ENCODE measurements around the gene GPS2.
"Not testable (repeated sequence)": the region's sequence is repeated elsewhere in the genome, so short reads cannot be mapped to it uniquely, and the experiment has no call there.

The GPS2 gene

GRCh38 chr17:7336240-7337175 is 21.3 kb upstream of the GPS2 start, which contains the start of gene ACAP1:
ACAP1 (plus strand) TSS chr17:7336529; CDS start chr17:7336735, 206 bp downstream.
- peak; percentile 92 to 93 for DNase-seq

DNA sequence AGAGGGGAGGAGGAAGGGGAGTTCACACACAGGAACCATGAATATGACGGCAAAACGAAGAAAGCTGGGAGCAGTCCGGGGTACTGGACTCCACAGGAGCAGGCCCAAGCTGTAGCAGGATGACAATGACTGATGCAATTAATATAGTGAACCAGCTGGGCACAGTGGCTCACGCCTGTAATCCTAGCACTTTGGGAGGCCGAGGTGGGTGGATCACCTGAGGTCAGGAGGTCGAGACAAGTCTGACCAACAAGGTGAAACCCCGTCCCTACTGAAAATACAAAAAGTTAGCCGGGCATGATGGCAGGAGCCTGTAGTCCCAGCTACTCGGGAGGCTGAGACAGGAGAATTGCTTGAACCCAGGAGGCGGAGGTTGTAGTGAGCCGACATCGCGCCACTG is 20.6 kb upstream of the GPS2 start:
- DNase-seq = not testable (repeated sequence)

- DNase-seq = no peak
These were observed 19.9 kb upstream of the GPS2 start for GRCh38 chr17:7334938-7335538.

- DNase-seq = peak; percentile 48 to 54
These were observed 17.5 kb upstream of the GPS2 start for GRCh38 chr17:7332600-7333069.

DNA sequence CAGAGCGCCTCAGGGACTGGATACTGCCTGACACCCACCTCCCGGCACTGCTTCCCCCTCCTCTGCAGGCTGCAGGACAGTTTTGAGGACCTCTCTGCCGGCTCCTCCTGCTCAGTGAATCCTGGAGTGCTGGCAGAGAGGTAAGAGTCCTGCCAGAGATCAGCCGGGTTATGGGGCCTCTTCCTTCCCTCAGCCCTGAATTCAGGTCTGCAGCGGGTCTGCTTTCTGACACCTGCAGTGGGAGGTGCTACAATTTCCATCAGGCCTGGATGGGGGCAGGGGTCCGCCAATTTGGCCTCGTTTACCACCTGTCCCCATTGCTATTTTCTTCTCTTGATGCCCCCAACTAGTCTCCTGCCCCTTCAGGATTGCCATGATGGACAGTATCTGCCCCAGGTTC is 17.0 kb upstream of the GPS2 start:
- DNase-seq = no peak

DNA sequence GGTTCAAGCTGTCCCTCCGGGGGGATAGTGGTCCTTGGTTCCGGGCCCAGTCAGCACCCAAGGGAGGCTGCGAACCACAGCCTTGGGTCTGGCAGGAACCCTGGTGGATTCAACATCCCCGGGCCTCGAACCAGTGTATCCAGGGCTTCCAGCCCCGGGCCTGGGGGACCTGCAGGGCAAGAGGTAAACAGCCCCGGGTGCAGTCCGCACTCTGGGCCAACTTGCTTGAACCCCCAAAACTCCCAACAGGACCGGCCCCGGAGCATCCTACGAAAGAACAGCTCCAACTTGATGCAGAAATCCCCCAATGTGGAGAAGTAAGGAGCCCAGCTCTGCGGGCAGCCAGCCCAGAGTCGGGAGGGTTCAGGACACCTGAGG is 15.5 kb upstream of the GPS2 start:
- no peak for DNase-seq

- peak; percentile 89 to 91 for DNase-seq
These were observed 15.0 kb upstream of the GPS2 start for GRCh38 chr17:7329997-7330637.

GRCh38 chr17:7329374-7329996 is 14.3 kb upstream of the GPS2 start:
- peak; percentile 98 for DNase-seq

DNA sequence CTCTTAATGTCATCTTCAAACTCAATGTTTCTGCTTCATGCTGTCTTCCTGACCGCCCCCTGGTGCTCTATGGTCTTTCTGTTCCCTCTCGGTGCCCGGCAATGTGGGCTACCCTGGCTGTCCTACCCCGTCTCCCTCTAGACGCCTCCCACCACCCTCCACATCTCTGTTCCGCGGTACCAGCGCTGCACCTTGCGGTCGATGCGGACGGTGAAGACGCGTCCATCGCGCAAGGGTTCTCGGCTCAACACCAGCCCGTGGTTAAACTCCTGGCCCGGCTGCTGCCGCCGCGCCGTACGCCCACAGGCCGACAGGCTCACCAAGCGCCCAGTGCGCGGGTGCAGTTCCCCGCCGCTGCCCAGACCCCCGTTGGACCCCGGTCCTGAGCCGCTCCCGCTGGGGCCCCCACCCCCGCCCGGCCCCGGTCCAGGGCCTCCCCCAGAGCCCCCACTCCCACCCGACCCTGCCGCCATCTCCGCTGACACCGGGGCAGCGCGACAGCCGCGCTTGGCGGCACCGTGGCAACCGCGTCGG is 13.7 kb upstream of the GPS2 start, which contains the start of gene NEURL4:
Gene NEURL4, minus strand, starts transcription at position 496 of the 534 bp plus-strand sequence. Its CDS starts 23 bp downstream, at position 473.
- DNase-seq = no peak

- no peak for DNase-seq
These were observed 12.8 kb upstream of the GPS2 start for GRCh38 chr17:7328009-7328408.

- DNase-seq = no peak
These were observed 12.3 kb upstream of the GPS2 start for GRCh38 chr17:7327501-7327900.

DNA sequence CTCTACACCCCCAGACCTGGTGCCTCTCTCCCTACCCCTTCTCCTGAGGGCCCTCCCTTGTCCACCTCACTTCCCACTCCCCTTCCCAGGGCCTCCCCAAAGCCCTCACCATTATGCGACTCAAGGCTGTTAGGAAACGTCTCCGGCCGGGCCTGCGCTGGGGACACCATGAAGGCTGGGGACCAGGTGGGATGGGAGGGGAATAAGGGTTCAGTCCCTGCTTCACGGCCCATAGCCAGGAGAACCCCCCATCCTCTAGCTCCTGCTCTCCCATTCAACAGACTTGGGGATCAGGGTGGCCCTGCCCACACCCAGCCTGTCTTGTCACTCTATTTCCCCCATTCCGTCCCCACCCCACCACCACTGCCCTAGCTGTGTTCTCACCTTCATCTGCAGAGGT is 11.9 kb upstream of the GPS2 start:
- DNase-seq = no peak

DNA sequence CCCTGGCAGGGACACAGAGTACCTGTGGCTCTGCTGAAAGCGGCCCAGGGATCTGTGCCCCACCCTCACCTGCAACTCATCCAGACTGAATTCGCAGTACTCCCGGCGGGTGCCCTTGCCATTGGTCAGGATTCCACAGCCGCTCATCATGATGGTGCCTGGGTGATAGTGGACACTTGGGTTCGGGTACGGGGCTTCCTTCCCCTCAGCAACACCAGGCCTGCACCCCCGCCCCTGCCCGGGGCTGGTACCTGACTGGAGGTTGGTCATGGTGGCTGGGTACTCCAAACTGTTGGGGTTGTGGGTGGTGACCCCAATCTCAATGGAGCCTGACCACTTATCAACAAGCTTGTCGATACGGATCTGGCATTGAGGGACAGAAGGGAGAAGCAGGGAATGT is 11.0 kb upstream of the GPS2 start:
- DNase-seq = no peak

GRCh38 chr17:7325031-7325528 is 9.9 kb upstream of the GPS2 start:
- DNase-seq = no peak

- no peak for DNase-seq
These were observed 9.2 kb upstream of the GPS2 start for GRCh38 chr17:7324438-7324779.

DNA sequence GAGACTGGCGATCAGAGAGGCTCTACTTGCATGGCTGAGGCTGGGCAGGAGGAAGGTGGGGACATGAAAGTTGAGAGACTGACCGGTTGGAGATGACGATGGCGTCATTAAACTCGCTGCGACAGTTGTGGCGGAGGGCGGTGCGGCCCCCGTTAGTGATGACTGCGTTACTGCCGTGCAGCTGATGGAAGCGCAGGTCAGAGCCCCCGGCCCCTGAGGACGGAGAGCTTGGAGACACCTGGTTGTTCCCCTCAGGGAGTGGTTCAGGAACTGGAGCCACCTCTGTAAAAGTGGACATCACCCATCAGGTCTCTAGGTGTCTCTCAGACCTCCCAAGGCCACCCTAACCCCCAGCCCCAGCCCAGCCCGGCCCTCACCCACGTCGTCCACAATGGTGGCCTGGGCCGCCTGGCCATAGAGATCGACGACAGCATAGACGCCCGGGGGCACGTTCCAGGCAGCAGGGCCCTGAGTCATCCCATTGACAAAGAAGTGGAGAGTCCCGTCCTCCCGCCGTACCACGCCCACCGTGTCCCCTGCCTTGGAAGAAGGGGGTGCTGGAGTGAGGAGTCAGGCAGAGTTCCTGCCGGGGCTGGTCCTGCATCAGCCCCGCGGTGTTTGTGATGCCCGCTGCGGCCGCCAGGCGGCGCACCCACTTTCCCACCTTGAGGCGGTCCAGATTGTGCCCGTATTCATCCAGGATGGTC is 8.7 kb upstream of the GPS2 start:
- peak; percentile 82 to 84 for DNase-seq

DNA sequence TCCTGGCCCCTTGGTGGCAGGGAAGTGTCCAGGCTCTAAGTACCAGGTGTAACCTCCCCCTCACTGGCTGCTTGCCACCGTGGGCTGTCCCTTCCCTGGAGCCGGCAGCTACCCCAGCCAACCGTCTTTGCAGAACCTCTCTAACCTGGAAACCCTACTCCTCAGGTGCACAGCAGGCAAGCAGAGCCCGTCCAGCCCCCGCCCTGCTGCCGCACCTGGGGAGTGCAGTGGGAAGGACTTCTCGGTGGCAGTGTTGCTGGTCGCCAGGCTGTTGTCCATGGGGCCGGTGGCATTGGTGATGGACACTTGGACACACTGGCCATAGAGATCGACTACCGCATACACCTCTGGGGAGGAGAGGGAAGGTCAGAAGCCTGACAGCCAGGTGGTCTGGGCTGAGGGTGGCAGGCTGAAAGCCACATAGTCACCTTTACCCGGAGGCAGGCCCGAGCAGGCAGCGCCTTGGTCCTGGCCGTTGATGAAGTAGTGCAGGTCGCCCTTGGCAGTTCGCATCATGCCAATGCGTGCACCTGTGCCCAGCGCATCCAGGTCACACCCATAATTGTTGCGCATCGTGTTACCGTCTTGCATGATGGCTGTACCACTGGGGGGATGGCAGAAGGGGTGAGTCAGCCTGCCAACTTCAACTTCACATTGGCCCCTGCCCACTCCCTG is 7.5 kb upstream of the GPS2 start:
- DNase-seq = no peak

DNA sequence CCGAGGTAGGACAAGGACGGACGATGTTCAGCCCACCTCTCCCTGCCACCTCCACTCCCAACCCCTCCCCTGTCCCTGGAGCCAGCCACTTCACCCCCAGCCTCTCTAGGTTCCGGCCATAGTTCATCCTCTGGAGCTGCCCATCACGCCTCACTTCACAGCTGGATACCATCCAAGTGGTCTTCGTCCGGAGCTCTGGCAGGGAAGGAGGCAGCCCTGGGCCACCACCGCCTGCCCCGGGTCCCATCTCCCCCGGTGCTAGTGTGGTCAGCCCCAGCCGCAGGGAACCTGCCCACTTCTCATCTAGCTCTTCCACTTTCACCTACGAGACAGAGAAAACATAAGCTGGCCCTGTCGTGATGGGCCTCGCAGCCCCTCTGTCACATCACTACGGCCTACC is 6.3 kb upstream of the GPS2 start:
- DNase-seq = no peak

DNA sequence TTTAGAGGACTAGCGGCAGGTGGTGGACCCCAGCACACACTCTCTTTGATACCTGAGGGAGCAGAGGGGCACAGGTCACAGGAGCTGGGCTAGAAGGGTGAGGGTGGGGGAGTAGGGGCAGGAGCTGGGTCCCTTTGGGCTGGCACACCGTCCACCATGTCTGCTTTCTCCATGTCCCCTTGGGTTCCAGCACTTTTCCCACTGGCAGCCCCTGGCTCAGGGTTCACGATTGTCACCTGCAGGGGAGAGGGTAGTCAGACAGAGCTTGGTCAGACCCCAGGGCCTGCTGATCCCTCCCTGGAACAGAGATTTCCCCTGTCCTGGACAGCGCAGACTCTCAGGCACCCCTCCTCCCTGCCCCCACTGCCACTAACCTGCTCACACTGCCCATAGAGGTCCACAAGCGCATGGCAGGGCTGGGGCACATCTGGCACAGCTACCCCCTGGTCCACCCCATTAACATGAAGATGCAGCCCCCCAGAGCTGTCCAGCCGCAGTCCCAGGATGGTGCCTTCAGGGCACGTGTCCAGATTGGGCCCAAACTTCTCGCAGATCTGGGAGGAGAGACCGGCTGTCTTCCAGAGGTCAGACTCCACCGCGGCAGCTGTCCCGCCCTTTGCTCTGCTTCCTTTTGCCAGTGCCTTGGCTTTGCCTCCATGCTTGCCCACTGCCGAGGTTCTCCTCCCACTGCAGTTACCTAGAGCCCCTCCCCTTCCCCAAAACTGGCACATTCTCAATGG is 3.1 kb upstream of the GPS2 start:
- no peak for DNase-seq

DNA sequence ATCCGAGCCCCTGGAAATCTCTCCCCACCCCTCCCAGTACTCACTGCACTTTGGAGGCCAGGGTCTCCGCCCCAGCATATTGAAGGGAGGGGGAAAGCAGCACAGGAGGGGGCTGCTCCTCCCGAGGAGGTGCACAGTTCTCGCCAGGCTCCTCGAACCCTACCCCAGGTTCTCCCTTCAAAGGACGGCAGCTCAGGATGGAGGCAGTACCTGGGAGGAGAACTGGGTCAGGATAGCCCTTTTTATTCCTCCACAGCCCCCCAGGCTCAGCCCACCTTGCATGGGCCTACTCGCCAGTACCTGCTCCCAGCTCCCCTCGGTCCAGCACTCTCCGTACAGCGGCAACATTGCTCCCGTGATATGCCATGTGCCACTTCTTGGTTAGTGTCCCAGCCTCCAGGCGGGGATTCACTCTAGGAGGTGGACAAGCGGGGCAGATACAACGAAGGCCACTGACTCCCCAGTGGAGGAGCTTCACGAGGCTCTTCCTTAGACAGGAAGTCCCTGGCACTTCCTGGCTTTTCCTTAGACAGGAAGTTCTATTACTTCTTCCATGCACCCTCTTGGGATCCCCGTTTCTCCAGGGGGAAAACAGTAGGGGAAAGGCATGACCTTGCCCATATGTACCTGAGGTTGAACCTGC is 2.1 kb upstream of the GPS2 start:
- DNase-seq = no peak
